HG02973 (cell line): Measurements from ENCODE around the gene PGK1.
"Not testable (repeated sequence)": the region's sequence is repeated elsewhere in the genome, so short reads cannot be mapped to it uniquely, and the experiment has no call there.

ENCODE experiments used
- ATAC-seq: cut with Tn5 transposase; IDR thresholded peaks from one replicate; pipeline ENCODE4 v1.9.1; 2021; ENCODE audit warnings: moderate library complexity; ENCODE audit not compliant: unreplicated experiment

PGK1 gene

GRCh38 chrX:78111140-78111931, 7.3 kb downstream of the PGK1 start:
- ATAC-seq, result no peak

GRCh38 chrX:78116365-78116764, 12.3 kb downstream of the PGK1 start:
- ATAC-seq, result no peak

- ATAC-seq, result no peak
These were observed 12.7 kb downstream of the PGK1 start for GRCh38 chrX:78116766-78117165.

GRCh38 chrX:78118628-78119027, 14.6 kb downstream of the PGK1 start:
- ATAC-seq, result no peak

- ATAC-seq, result no peak
These were observed 15.6 kb downstream of the PGK1 start for GRCh38 chrX:78119521-78120227.

DNA sequence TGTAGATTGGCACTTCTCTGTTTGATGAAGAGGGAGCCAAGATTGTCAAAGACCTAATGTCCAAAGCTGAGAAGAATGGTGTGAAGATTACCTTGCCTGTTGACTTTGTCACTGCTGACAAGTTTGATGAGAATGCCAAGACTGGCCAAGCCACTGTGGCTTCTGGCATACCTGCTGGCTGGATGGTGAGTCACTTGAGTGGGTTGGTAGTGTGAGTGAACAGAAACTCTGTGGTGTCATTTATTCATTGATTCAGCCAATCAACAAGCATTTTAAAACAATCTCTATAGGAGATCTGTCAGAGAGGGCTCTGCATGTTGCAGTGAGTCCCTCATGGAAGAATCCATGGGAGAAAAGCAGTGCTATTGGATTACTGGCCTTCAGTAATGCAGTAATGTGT, 19.1 kb downstream of the PGK1 start:
- no peak for ATAC-seq

DNA sequence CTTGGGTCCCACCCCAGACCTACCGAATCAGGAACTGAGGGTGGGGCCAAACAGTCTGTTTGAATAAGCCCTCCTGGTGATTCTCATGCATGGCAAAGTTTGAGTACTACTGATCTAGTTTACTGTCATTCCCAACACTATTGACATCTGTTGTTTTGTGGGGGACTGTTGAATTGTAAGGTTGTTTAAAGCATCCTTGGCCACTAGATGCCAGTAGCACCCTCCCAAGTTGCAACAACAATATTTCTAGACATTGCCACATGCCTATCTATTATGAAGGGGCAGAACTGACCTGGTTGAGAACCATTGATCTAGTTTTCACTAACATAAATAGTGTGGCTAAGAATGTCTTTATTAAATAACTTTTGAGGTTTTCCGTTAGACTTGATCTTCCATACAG, 20.3 kb downstream of the PGK1 start:
- no peak for ATAC-seq

- no peak for ATAC-seq
These were observed 21.1 kb downstream of the PGK1 start for GRCh38 chrX:78125148-78125547.

GRCh38 chrX:78125781-78126180, 21.7 kb downstream of the PGK1 start:
- ATAC-seq, result not testable (repeated sequence)

DNA sequence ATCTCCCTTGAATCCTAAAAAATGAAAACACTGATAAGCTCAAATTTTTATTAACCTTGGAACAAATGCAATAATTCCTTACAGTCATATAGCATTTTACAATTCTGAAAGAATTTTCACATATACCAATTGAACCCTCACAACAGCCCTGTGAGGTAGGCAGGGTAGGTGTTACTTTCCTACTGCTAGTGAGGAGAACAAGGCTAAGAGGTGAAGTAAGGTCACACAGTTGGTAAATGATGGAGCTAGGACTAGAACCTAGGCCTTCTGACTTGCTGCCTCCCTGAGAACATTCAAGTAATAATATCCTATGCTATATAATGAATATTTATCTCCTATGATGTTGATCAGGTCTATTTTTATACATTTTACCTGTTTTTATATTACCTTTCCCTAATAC, 25.7 kb downstream of the PGK1 start:
- ATAC-seq, result no peak

DNA sequence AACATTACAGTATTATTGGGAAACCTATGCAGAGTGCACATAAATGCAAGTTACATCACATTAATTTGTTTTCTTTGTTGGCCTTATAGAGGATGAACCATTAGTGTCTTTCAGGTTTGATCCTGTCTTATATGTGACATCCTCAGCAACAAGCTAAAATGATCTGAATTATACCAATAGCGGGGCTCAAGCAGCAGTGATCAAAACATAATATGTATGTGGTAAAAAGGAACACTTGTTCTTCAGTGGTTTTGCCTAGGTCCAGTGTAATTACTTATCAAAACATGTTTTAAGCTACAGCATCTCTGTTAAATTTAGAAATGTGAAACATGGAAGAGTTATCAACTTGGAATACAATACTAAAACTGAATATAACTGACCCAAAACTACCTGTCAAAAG, 26.3 kb downstream of the PGK1 start:
- no peak for ATAC-seq

DNA sequence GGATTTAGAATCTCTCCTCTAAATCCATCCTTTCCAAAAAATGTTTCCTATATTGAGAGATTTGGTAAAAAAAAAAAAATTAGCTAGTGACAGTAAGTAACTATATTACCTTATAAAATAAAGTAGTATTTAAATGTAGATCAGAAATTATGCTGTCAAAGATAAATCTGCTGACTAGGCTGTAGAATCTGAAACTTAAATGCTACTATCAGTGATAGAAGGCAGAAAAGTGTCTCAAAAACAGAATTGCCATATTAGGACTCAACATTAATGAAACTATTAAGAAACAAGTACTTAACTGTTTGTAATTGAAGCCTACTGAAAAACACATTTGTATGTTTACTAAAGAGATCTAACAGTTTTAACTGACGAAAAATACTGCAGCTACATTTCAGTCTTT, 27.1 kb downstream of the PGK1 start:
- no peak for ATAC-seq

DNA sequence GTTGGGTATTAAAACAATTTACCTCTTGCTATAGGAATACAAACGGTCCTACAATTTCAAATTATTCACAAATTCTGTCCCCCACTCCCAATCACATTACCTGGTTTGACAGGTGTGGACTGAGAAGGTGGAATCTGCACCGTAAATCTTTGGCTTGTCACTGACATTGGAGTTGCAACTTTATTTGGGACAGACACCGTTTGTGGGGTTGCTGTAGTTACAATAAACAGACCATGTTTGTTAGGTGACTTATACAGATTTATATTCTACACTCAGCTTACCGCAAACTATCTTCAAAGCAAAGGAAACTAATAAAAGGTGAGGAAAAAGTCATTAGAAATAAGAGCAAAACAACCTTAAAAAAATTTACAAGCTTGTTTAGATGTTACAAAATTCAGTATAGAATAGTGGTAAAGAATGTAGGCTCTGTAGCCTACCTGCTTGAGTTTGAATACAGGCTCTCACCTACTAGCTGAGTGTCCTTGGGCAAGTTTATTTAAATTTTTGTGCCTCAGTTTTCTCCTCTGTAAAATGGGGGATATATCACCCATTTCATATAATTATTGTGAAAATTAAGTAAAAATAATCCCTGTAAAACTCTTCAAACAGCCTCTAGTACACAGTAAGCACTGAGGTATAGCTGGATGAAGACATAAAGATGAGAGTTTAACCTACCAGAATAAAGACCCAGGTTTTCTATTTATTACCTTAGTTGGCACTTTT, 29.4 kb downstream of the PGK1 start:
- ATAC-seq, result no peak

GRCh38 chrX:78139160-78140123, 35.4 kb downstream of the PGK1 start, which contains the start of gene TAF9B:
Gene TAF9B, minus strand, starts transcription at chrX:78139650. Its CDS starts 39 bp downstream, at chrX:78139611.
- peak; percentile 95 for ATAC-seq

- no peak for ATAC-seq
These were observed 36.2 kb downstream of the PGK1 start for GRCh38 chrX:78140206-78140605.

DNA sequence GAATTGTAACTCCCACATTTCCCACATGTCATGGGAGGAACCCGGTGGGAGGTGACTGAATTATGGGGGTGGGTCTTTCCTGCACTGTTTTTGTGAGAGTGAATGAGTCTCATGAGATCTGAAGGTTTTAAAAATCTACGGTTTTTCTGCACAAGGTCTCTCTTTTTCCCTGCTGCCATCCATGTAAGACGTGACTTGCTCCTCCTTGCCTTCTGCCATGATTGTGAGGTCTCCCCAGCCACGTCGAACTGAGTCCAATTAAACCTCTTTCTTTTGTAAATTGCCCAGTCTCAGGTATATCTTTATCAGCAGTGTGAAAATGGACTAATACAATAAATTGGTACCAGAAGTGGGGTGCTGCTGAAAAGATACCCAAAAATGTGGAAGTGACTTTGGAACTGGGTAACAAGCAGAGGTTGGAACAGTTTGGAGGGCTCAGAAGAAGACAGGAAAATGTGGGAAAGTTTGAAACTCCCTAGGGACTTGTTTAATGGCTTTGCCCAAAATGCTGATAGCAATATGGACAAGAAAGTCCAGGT, 43.0 kb downstream of the PGK1 start:
- ATAC-seq, result not testable (repeated sequence)

DNA sequence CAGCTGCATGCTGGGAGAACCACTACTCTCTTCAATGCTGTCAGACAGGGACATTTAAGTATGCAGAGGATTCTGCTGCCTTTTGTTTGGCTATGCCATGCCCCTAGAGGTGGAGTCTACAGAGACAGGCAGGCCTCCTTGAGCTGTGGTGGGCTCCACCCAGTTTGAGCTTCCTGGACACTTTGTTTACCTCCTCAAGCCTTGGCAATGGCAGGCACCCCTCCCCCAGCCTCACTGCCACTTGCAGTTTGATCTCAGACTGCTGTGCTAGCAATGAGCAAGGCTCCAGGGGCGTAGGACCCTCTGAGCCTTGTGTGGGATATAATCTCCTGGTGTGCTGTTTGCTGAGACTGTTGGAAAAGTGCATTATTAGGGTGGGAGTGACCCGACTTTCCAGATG, 53.3 kb downstream of the PGK1 start:
- not testable (repeated sequence) for ATAC-seq

DNA sequence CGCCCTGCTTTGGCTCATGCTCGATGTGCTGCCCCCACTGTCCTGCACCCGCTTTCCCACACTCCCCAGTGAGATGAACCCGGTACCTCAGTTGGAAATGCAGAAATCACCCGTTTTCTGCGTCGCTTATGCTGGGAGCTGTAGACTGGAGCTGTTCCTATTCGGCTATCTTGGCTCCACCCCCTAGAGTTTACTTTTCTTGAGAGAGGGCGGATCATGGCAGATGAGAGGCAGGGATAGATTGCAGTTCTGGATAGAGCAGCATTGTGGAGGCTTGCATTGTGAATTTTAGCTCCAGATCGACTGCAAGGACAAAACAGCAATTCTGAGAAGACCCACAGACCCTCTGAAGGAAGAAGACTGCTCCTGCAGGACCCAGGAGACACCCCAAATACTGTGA, 53.8 kb downstream of the PGK1 start:
- ATAC-seq, result not testable (repeated sequence)

DNA sequence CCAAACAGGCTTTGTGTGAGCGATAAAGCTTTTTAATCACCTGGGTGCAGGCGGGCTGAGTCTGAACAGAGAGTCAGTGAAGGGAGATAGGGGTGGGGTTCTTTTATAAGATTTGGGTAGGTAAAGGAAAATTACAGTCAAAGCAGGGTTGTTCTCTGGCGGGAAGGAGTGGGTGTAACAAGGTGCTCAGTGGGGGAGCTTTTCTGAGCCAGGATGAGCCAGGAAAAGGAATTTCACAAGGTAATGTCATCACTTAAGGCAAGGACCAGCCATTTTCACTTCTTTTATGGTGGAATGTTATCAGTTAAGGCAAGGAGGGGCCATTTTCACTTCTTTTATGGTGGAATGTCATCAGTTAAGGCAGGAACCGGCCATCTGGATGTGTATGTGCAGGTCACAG, 56.7 kb downstream of the PGK1 start:
- not testable (repeated sequence) for ATAC-seq

DNA sequence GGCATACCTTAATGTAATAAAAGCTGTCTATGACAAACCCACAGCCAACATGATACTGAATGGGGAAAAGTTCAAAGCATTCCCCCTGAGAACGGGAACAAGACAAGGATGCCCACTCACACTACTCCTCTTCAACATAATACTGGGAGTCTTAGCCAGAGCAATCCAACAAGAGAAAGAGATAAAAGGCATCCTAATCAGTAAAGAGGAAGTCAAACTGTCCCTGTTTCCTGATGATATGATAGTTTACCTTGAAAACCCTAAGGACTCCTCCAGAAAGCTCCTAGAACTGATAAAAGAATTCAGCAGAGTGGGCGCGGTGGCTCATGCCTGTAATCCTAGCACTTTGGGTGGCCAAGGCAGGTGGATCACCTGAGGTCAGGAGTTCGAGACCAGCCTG, 59.1 kb downstream of the PGK1 start:
- not testable (repeated sequence) for ATAC-seq
